ENCODE results near the gene GRK3.

DNA sequence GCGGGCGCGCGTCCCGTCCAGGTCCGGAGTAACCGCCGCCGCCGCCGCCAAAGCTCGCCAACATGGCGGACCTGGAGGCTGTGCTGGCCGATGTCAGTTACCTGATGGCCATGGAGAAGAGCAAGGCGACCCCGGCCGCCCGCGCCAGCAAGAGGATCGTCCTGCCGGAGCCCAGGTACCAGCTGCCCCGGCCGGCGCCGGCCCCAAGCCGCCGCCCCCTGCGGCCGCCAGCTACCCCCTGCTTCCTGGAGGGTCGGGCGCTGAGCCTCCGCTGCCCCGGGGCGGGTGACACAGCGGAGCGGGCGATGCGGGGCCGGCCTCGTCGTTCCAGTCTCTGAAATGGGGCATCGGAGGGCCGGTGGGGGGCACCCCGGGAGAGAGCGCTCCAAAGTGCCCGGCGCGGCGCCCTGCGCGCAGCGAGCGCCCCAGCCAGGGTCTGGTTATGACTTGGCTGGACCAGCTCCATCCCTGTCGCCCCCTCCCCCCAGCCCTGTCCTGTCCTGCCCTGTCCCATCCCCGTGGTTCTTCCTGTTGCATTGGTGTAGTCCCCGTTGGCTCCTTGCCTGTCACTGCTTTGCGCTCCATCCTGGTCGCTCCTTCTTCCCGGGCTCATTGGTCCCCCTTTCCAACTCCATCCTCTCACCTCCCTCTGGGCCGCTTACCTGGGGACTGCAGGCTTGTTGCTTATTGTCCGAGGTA is 653 bp downstream of the GRK3 start:
- TF ChIP-seq, protein P1, sequence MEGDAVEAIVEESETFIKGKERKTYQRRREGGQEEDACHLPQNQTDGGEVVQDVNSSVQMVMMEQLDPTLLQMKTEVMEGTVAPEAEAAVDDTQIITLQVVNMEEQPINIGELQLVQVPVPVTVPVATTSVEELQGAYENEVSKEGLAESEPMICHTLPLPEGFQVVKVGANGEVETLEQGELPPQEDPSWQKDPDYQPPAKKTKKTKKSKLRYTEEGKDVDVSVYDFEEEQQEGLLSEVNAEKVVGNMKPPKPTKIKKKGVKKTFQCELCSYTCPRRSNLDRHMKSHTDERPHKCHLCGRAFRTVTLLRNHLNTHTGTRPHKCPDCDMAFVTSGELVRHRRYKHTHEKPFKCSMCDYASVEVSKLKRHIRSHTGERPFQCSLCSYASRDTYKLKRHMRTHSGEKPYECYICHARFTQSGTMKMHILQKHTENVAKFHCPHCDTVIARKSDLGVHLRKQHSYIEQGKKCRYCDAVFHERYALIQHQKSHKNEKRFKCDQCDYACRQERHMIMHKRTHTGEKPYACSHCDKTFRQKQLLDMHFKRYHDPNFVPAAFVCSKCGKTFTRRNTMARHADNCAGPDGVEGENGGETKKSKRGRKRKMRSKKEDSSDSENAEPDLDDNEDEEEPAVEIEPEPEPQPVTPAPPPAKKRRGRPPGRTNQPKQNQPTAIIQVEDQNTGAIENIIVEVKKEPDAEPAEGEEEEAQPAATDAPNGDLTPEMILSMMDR (conservative IDR thresholded peaks at IDR 0.05), result no peak
- TF ChIP-seq EZH2 (IDR thresholded peaks at IDR 0.05; ENCODE audit: low read depth), result no peak
